ENCODE measurements around the gene SYK.

The SYK gene

GRCh38 chr9:90882991-90883600 is 81.5 kb downstream of the SYK start:
- TF ChIP-seq FOXP2 (optimal IDR thresholded peaks at IDR 0.05; ENCODE audit: borderline replicate concordance, extremely low read depth, extremely low read length, insufficient read depth) (no peak), REST (IDR thresholded peaks at IDR 0.05; ENCODE audit: insufficient read depth in 1 of 2, low read depth in 2 of 2, low read length in 2 of 2) (no peak), SIN3A (IDR thresholded peaks at IDR 0.05; ENCODE audit: borderline replicate concordance, insufficient read depth, low read length) (no peak), POLR2AphosphoS5 (IDR thresholded peaks at IDR 0.05; ENCODE audit: low read depth, low read length) (no peak), TAF1 (IDR thresholded peaks at IDR 0.05; ENCODE audit: borderline replicate concordance, insufficient read depth, low read length) (no peak)

GRCh38 chr9:90883661-90884060 is 82.0 kb downstream of the SYK start:
- TF ChIP-seq POLR2AphosphoS5 (IDR thresholded peaks at IDR 0.05; ENCODE audit: low read depth, low read length), result no peak
- TF ChIP-seq TAF1 (IDR thresholded peaks at IDR 0.05; ENCODE audit: borderline replicate concordance, insufficient read depth, low read length), result no peak
- TF ChIP-seq FOXP2 (optimal IDR thresholded peaks at IDR 0.05; ENCODE audit: borderline replicate concordance, extremely low read depth, extremely low read length, insufficient read depth), result no peak
- no peak for TF ChIP-seq REST (IDR thresholded peaks at IDR 0.05; ENCODE audit: insufficient read depth in 1 of 2, low read depth in 2 of 2, low read length in 2 of 2)
- no peak for TF ChIP-seq SIN3A (IDR thresholded peaks at IDR 0.05; ENCODE audit: borderline replicate concordance, insufficient read depth, low read length)

- no peak for TF ChIP-seq TAF1 (IDR thresholded peaks at IDR 0.05; ENCODE audit: borderline replicate concordance, insufficient read depth, low read length)
- no peak for TF ChIP-seq REST (IDR thresholded peaks at IDR 0.05; ENCODE audit: insufficient read depth in 1 of 2, low read depth in 2 of 2, low read length in 2 of 2)
- TF ChIP-seq SIN3A (IDR thresholded peaks at IDR 0.05; ENCODE audit: borderline replicate concordance, insufficient read depth, low read length), result no peak
- no peak for TF ChIP-seq FOXP2 (optimal IDR thresholded peaks at IDR 0.05; ENCODE audit: borderline replicate concordance, extremely low read depth, extremely low read length, insufficient read depth)
- no peak for TF ChIP-seq POLR2AphosphoS5 (IDR thresholded peaks at IDR 0.05; ENCODE audit: low read depth, low read length)
These were observed 82.6 kb downstream of the SYK start for GRCh38 chr9:90884178-90884577.

- TF ChIP-seq TAF1 (IDR thresholded peaks at IDR 0.05; ENCODE audit: borderline replicate concordance, insufficient read depth, low read length) (no peak), SIN3A (IDR thresholded peaks at IDR 0.05; ENCODE audit: borderline replicate concordance, insufficient read depth, low read length) (no peak)
These were observed 87.3 kb downstream of the SYK start for GRCh38 chr9:90888941-90889340.

- no peak for TF ChIP-seq POLR2AphosphoS5 (IDR thresholded peaks at IDR 0.05; ENCODE audit: low read depth, low read length)
- TF ChIP-seq FOXP2 (optimal IDR thresholded peaks at IDR 0.05; ENCODE audit: borderline replicate concordance, extremely low read depth, extremely low read length, insufficient read depth), result no peak
- TF ChIP-seq SIN3A (IDR thresholded peaks at IDR 0.05; ENCODE audit: borderline replicate concordance, insufficient read depth, low read length), result no peak
- no peak for TF ChIP-seq REST (IDR thresholded peaks at IDR 0.05; ENCODE audit: insufficient read depth in 1 of 2, low read depth in 2 of 2, low read length in 2 of 2)
- no peak for TF ChIP-seq TAF1 (IDR thresholded peaks at IDR 0.05; ENCODE audit: borderline replicate concordance, insufficient read depth, low read length)
These were observed 88.7 kb downstream of the SYK start for GRCh38 chr9:90890146-90890810.

Data from PFSK-1 (cell line).